Osteocyte (in vitro differentiated cells): ENCODE measurements around the gene ENOX1. TPM values are rescaled to one million over a fixed set of nuclear protein-coding genes. Genes with fewer than 3 reads are reported as not detected.

Source experiments
- DNase-seq: peaks from one replicate; pipeline ENCODE4 v3.0.0; 2021; ENCODE audit warnings: mixed read lengths; ENCODE audit not compliant: unreplicated experiment; ENCODE audit errors: extremely low spot score
- H3K27ac Mint-ChIP-seq: one replicate; pipeline ENCODE4 v1.8.0; 2021; ENCODE audit warnings: mild to moderate bottlenecking, mixed read lengths; ENCODE audit not compliant: unreplicated experiment
- H3K27me3 Mint-ChIP-seq: one replicate; pipeline ENCODE4 v1.8.0; 2021; ENCODE audit warnings: mixed read lengths; ENCODE audit not compliant: unreplicated experiment
- H3K36me3 Mint-ChIP-seq: one replicate; pipeline ENCODE4 v1.8.0; 2021; ENCODE audit warnings: mixed read lengths; ENCODE audit not compliant: unreplicated experiment
- H3K4me1 Mint-ChIP-seq: one replicate; pipeline ENCODE4 v1.8.0; 2021; ENCODE audit warnings: mixed read lengths; ENCODE audit not compliant: unreplicated experiment
- H3K4me3 Mint-ChIP-seq: one replicate; pipeline ENCODE4 v1.8.0; 2021; ENCODE audit warnings: mild to moderate bottlenecking, moderate library complexity, mixed read lengths; ENCODE audit not compliant: unreplicated experiment
- H3K9me3 Mint-ChIP-seq: one replicate; pipeline ENCODE4 v1.8.0; 2021; ENCODE audit warnings: mixed read lengths; ENCODE audit not compliant: unreplicated experiment
- CTCF ChIP-seq: fragments of 200-600 bp; sonication (generic); IDR thresholded peaks from 2 replicates; pipeline ENCODE4 v1.5.0; 2021; ENCODE audit warnings: antibody characterized with exemption, mild to moderate bottlenecking, moderate library complexity
- total RNA-seq: library from RNA; stranded (reverse); gene quantifications from 2 replicates; pipeline ENCODE4 v1.2.1, GENCODE V29; 2021

ENOX1 gene
- total RNA-seq, 1 donor from 2014 or later: 5.9 TPM

- Mint-ChIP-seq H3K4me3 (no peak overlapping the region), H3K27ac (no peak overlapping the region), H3K36me3 (no peaks in the 10 kb centered on the region), H3K27me3 (no peaks in the 10 kb centered on the region), H3K4me1 (peaks cover 30% of the 10 kb centered on the region), H3K9me3 (no peaks in the 10 kb centered on the region)
- no peak for TF ChIP-seq CTCF
- no peak for DNase-seq
Observed at GRCh38 chr13:43520351-43520750, 266.4 kb downstream of the ENOX1 start.

GRCh38 chr13:43518833-43519232 lies 267.9 kb downstream of the ENOX1 start:
- Mint-ChIP-seq H3K4me3 (no peak overlapping the region), H3K27ac (no peak overlapping the region), H3K36me3 (no peaks in the 10 kb centered on the region), H3K4me1 (peaks cover 30% of the 10 kb centered on the region), H3K9me3 (no peaks in the 10 kb centered on the region), H3K27me3 (no peaks in the 10 kb centered on the region)
- DNase-seq: no peak
- TF ChIP-seq CTCF: no peak

GRCh38 chr13:43516401-43516833 lies 270.4 kb downstream of the ENOX1 start:
- no peaks in the 10 kb centered on the region for H3K36me3 Mint-ChIP-seq
- H3K9me3 Mint-ChIP-seq: no peaks in the 10 kb centered on the region
- TF ChIP-seq CTCF: no peak
- no peak overlapping the region for H3K27ac Mint-ChIP-seq
- H3K4me1 Mint-ChIP-seq: peaks cover 20% of the 10 kb centered on the region
- H3K27me3 Mint-ChIP-seq: no peaks in the 10 kb centered on the region
- DNase-seq: no peak
- no peak overlapping the region for H3K4me3 Mint-ChIP-seq

- Mint-ChIP-seq H3K4me3 (no peak overlapping the region), H3K36me3 (no peaks in the 10 kb centered on the region), H3K9me3 (no peaks in the 10 kb centered on the region), H3K27ac (no peak overlapping the region), H3K27me3 (no peaks in the 10 kb centered on the region), H3K4me1 (peaks cover 27% of the 10 kb centered on the region)
- no peak for DNase-seq
- no peak for TF ChIP-seq CTCF
Observed at GRCh38 chr13:43515531-43515930, 271.2 kb downstream of the ENOX1 start.

GRCh38 chr13:43514311-43514710 lies 272.5 kb downstream of the ENOX1 start:
- Mint-ChIP-seq H3K27ac (no peak overlapping the region), H3K4me3 (no peak overlapping the region), H3K27me3 (no peaks in the 10 kb centered on the region), H3K9me3 (no peaks in the 10 kb centered on the region), H3K36me3 (no peaks in the 10 kb centered on the region), H3K4me1 (peaks cover 21% of the 10 kb centered on the region)
- no peak for TF ChIP-seq CTCF
- no peak for DNase-seq
